NCI-H748 treated with DMSO at 0.1 percent for 48 hours (cell line): ENCODE data around the gene PPARA.

Experiments used
- DNase-seq: peaks from one replicate; lab custom pipeline; 2025; lab: John Stamatoyannopoulos, UW

The PPARA gene

DNA sequence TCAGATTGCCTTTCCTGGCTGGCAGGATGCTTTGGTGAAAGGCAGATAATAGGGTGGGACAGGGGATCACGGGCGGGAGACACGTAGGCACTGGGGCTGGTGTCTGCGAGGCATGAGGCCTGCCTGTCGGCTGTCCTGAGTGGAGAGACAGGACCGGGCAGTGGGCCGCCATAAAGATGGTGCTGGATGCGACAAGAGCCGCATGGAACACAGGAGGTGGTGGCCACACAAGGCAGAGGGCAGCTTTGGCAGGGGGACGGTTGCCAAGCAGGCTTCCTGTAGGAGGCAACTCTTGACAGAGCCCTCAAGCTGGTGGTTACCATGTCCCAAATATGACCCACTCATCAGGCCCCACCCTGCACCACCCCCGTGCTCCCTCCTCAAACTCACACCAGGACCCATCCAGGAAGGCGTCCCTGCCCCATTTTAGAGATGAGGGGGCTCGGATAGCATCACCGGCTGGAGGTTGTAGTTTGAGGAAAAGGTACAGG is 4.9 kb upstream of the PPARA start:
- no peak for DNase-seq

GRCh38 chr22:46145896-46146295 is 4.4 kb upstream of the PPARA start:
- DNase-seq: no peak

DNA sequence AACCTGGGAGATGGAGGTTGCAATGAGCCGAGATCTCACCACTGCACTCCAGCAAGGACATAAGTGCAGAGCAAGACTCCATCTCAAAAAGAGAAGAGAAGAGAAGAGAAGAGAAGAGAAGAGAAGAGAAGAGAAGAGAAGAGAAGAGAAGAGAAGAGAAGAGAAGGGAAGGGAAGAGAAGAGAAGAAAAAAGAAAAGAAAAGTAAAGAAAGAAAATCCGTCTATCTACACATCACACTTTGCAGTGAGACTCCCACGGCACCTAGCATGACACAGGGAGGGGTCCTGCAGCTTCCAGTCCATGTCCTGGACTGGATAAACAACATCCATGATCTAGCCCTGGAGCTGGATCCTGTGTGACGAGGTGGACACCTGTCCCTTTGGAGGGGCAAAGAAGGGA is 4.0 kb upstream of the PPARA start:
- DNase-seq: no peak

DNA sequence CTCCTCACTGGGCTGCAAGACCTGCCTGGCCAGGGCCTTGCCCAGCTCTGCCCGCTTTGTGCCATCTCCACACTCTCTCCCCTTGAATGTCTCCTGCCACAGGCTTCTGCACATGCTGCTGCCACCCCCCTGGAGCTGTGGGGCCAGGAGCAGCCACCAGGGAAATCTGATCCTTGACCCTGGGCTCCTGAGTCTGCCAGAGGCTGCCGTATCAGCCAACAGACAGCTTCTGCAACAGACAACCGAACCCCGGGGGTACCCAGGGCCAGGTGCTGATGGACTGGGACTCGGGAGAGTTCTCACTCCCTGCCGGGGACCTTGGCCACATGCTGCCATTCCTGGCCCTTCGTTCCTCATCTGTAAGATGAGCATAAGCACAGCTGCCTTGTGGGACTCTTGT is 3.3 kb upstream of the PPARA start:
- no peak for DNase-seq

DNA sequence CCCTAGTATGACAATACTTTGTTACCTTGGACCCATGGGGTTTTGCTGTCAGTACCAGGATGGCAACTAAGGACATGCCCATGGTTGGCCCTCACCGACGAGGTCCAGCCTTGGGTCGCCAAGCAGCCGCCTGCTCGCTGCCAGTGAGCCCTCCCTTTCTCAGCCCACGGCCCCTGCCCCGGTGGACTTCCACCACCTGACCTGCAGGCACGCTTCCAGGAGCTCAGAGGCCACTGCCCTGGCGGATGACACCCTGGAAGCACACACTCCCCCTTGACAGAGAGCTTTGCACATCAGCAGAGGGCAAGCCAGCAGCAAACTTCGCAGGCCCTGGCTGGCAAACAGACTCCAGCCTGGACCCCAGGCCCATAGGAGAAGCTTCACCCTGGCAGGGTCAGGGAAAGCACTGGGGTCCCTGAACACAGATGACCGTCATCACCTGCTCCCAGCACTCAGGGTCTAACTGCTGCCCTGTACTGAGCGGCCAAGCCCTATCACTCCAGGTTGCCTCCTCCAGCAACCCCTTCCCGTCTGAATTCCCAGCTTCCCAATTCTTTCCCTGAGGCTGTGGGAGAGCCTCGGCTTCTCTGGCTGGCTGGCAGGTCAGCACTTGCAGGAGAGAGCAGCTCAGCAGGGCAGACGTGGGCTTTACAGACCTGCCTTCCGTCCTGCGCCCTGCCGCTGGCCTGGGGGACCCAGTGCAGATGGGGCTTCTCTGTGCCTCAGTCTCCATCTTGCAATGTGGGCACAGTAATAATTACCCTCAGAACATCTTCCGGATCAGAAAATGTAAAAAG is 2.7 kb upstream of the PPARA start:
- no peak for DNase-seq

DNA sequence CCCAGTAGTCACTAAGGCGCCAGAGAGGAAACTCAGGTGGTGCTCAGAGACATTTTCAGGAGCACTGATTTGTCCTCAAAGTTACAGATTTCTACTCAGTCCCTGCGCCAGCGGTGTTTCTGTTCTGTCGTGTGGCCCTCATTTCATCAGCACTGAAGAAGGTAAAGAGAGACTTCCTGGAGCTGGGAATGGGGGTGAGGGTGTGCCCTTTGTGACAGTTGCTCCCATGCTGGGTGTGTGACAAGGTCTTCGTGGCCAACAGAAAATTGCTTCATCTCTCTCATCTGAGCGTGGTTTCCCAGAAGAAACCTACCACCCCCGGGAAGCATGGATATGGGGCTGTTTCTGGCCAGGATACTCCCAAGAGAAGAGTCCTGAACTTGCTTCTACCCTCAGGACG is 2.0 kb upstream of the PPARA start:
- DNase-seq: no peak

- DNase-seq: no peak
Observed at GRCh38 chr22:46148816-46149511, 1.4 kb upstream of the PPARA start.

DNA sequence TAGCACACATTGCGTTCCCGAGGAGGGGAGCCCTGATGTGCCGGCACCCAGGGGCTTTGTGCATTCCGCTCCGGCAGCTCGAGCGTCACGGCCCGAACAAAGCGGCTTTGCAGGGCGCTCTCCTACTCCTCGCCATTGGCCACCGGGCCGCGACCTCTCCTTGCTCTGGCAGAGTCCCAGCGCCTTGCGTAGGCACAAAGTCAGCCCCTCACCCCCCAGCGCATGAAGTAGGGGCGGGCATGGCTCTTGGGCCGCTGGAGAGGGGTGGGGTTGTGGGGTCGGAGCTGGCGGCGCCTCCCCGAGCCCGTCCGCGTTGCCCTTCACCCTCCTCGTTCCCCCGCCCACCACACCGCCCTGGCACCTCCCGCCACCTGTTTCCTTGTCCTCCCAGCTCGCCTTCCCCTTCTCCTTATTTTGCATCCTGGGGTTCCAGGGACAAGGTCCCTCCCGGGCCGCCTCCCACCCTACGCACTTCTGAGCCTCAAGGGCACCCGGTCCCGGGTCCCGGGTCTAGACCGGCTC is 753 bp upstream of the PPARA start:
- peak; percentile 27 for DNase-seq

GRCh38 chr22:46150655-46151477 is 540 bp downstream of the PPARA start:
- DNase-seq: no peak

DNA sequence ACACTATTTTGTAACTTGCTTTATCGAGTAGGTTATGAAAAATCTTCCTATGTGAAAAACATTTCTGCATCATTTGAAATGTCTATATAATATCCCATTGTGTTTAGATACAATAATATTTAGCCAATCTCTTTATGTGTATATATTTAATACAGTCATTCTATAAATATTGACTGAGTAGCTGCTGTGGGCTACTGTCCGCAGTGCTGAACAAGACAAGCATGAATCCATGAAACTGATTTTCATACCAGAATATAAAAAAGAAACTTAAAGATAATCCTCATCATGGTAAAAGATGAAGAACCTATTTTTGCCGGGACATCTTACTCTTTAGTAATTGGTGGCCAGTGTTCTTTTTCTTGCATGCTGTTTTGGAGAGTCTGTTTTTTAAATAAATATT is 3.6 kb downstream of the PPARA start:
- no peak for DNase-seq

GRCh38 chr22:46156031-46156430 is 5.7 kb downstream of the PPARA start:
- no peak for DNase-seq

DNA sequence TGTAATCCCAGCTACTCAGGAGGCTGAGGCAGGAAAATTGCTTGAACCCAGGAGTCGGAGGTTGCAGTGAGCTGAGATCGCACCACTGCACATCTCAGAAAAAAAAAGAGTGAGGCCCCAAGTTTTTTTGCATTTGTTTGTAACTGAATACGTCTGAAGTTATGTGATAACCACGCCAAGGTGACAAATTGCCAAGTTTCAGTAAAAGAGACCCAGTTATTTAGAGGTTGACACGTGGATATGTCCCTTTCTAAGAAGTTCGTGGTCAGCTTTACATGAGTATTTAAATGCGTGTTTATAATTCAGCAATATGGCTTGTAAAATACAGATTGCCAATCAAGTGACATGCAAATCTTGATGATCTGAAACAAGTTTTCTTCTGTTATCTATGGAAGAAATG is 8.0 kb downstream of the PPARA start:
- DNase-seq: no peak

DNA sequence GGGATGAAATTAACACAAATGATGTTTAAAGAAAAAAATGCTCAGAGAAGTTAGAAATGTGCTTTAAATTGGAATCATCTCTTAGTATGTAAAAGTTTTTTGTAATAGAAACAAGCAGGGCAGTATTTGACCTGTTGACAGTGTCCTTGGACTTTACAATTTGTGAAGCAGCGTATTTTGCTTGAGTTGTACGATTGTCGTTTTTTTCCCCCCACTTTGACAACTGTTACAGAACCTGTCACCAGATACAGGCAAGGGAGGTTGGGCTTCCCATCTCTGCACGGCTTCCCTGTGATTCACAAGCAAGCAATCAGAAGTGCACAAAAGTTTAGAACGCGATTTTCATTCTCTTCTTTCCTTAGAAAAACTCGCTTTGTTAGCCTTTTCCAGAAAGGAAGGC is 8.9 kb downstream of the PPARA start:
- DNase-seq: no peak

GRCh38 chr22:46159777-46160176 is 9.5 kb downstream of the PPARA start:
- DNase-seq: no peak

- no peak for DNase-seq
Observed at GRCh38 chr22:46162285-46162684, 12.0 kb downstream of the PPARA start.

- DNase-seq: no peak
Observed at GRCh38 chr22:46162771-46163556, 12.6 kb downstream of the PPARA start.

DNA sequence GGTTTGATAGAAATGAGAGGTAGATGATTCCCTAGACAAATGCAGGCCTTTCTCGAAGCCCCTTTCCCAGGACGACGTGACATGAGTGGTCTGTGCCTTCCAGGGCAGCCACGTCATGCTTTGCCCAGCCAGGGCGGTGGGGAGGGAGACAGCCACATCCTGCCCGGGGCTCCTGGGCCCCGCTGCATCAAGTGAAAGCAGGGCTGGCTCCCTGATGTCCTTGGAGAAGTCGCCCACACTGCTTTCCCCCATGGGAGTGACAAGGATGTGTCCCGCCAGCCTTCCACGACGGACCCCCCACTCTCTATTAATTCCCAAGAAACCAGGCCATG is 13.2 kb downstream of the PPARA start:
- no peak for DNase-seq

DNA sequence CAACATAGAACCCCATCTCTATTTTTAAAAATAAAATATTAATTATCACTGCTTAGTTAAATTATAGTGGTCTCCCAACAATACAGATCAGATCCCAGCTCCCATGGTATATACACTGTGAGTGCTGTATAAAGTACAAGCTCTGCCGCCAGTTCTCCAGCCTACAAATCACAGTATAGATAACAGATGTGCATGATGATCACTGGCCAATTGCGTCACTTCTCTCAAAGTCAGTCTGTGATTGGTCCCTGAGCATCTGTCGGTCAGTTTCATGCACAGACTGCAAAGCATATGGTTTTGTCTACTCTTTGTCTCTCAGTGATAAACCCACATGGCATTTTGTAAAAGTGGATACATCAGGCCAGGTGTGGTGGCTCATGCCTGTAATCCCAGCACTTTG is 15.7 kb downstream of the PPARA start:
- no peak for DNase-seq

DNA sequence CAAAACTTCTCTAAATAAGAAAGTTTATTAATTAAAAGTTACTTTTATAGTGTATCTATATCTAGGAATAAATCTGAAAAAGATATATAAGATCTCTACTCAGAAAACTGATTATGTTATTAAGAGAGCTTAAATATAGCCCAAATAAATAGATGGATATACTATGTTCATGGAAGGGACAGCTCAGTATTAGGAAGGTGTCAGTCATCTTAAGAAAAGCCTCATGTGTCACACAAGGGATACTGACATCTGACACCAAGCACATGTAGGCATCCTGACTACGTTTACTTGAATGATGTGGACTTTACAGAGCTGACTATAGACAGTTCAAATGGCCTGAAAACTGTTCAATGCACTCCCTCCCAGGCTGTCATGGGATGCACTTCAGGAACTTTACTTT is 19.3 kb downstream of the PPARA start:
- DNase-seq: no peak

- DNase-seq: no peak
Observed at GRCh38 chr22:46171940-46172339, 21.6 kb downstream of the PPARA start.

DNA sequence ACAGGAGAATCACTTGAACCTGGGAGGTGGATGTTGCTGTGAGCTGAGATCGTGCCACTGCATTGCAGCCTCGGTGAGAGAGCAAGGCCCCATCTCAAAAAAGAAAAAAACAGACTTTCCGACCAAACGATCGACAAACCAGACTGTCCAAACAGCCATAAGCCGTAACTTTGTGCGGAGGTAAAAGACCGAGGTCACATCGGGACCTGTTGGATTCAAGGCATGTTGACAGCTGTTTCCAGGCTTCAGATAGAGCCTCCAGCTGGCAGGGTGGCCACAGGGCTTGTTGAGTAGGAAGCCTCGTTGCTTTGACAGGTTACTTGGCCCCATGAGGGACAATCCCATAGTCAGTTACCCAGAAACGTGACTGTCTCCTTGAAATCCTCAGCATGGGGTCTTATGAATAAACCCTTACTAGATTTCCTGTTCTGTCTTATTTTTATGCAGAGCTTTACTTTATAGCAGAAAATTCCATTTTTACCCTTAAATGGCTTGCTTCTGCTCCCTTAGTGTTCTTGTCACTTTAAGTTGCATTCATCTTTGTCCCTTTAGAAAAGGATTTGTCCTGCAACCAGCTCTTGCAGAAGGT is 22.3 kb downstream of the PPARA start:
- DNase-seq: no peak
